GM21423 (cell line): ENCODE results near the gene ITPRIPL2.

Experiments used
- ATAC-seq: cut with Tn5 transposase; IDR thresholded peaks from one replicate; pipeline ENCODE4 v1.9.1; 2021; ENCODE audit warnings: mild to moderate bottlenecking, moderate library complexity; ENCODE audit not compliant: unreplicated experiment

Gene ITPRIPL2

GRCh38 chr16:19139436-19140091 lies 25.8 kb downstream of the ITPRIPL2 start:
- no peak for ATAC-seq

- no peak for ATAC-seq
Measured at GRCh38 chr16:19140396-19140795, 26.6 kb downstream of the ITPRIPL2 start.

GRCh38 chr16:19142939-19143598 lies 29.3 kb downstream of the ITPRIPL2 start:
- no peak for ATAC-seq

- ATAC-seq: no peak
Measured at GRCh38 chr16:19143599-19143956, 29.8 kb downstream of the ITPRIPL2 start.

GRCh38 chr16:19145010-19145409 lies 31.2 kb downstream of the ITPRIPL2 start:
- no peak for ATAC-seq

GRCh38 chr16:19147126-19147525 lies 33.4 kb downstream of the ITPRIPL2 start:
- ATAC-seq: no peak

- ATAC-seq: no peak
Measured at GRCh38 chr16:19147627-19148026, 33.9 kb downstream of the ITPRIPL2 start.

- ATAC-seq: no peak
Measured at GRCh38 chr16:19148189-19148588, 34.4 kb downstream of the ITPRIPL2 start.

- no peak for ATAC-seq
Measured at GRCh38 chr16:19151310-19151709, 37.5 kb downstream of the ITPRIPL2 start.

GRCh38 chr16:19152042-19152441 lies 38.3 kb downstream of the ITPRIPL2 start:
- no peak for ATAC-seq

- no peak for ATAC-seq
Measured at GRCh38 chr16:19153876-19154275, 40.1 kb downstream of the ITPRIPL2 start.

- no peak for ATAC-seq
Measured at GRCh38 chr16:19162085-19162484, 48.3 kb downstream of the ITPRIPL2 start.

- ATAC-seq: no peak
Measured at GRCh38 chr16:19163215-19163614, 49.5 kb downstream of the ITPRIPL2 start.

- no peak for ATAC-seq
Measured at GRCh38 chr16:19164285-19164684, 50.5 kb downstream of the ITPRIPL2 start.

- ATAC-seq: no peak
Measured at GRCh38 chr16:19165101-19165500, 51.3 kb downstream of the ITPRIPL2 start.

GRCh38 chr16:19166500-19166899 lies 52.7 kb downstream of the ITPRIPL2 start:
- ATAC-seq: no peak

- ATAC-seq: no peak
Measured at GRCh38 chr16:19167710-19168370, 54.1 kb downstream of the ITPRIPL2 start, which contains the start of gene SYT17. SYT17 (plus strand) TSS chr16:19168240; CDS start chr16:19168647, 407 bp downstream.

- no peak for ATAC-seq
Measured at GRCh38 chr16:19168371-19169081, 54.8 kb downstream of the ITPRIPL2 start.

GRCh38 chr16:19169082-19169639 lies 55.4 kb downstream of the ITPRIPL2 start:
- no peak for ATAC-seq

GRCh38 chr16:19170043-19170655 lies 56.4 kb downstream of the ITPRIPL2 start:
- ATAC-seq: no peak
